ENCODE data around the gene STARD3. TPM values are rescaled to one million over a fixed set of nuclear protein-coding genes. Genes with fewer than 3 reads are reported as not detected.

The STARD3 gene
- polyA plus RNA-seq, 1 donor, result 52.3 TPM

- DNase-seq, result no peak
Measured at GRCh38 chr17:39602533-39603303, 34.2 kb upstream of the STARD3 start.

GRCh38 chr17:39603304-39604016 lies 33.5 kb upstream of the STARD3 start:
- no peak for DNase-seq

- DNase-seq, result no peak
Measured at GRCh38 chr17:39604911-39605491, 31.9 kb upstream of the STARD3 start.

DNA sequence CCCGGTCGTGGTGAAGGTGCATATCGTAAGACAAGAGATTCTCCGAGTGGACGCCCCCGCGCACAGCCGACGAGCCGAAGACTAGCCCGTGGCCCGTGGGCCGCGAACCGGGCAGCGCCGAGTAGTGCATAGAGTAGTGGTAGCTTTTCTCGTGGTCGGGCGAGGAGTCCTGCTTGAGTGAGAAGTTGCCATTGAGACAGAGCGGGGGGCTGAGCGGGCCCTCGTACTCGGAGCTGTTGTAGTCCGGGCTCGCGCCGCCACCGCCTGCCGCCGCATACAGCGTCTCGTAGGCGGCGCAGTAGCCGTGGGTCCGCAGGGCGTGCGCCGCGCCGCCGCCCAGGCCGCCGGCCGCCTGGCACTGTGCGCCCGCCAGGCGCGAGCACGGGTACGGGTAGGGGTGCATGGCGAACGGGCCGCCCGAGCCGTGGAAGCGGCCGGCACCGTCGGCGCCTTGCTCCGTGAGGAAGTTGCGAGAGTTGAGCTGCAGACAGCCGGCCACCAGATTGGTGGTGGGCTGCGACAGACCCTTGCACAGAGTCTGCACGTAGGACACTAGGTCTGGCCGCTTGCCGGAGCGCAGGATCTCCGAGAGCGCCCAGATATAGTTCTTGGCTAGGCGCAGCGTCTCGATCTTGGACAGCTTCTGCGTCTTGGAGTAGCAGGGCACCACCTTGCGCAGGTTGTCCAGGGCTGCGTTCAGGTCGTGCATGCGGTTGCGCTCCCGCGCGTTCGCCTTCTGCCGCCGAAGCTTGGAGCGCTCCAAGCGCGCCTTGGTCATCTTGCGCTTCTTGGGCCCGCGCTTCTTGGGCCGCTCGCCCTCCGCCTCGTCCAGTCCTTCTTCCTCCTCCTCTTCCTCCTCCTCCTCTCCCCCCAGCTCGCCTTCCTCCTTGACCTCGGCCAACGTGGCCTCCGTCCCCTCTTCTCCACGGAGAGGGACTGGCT lies 31.2 kb upstream of the STARD3 start:
- DNase-seq, result no peak

GRCh38 chr17:39606434-39607056 lies 30.4 kb upstream of the STARD3 start:
- DNase-seq, result no peak

DNA sequence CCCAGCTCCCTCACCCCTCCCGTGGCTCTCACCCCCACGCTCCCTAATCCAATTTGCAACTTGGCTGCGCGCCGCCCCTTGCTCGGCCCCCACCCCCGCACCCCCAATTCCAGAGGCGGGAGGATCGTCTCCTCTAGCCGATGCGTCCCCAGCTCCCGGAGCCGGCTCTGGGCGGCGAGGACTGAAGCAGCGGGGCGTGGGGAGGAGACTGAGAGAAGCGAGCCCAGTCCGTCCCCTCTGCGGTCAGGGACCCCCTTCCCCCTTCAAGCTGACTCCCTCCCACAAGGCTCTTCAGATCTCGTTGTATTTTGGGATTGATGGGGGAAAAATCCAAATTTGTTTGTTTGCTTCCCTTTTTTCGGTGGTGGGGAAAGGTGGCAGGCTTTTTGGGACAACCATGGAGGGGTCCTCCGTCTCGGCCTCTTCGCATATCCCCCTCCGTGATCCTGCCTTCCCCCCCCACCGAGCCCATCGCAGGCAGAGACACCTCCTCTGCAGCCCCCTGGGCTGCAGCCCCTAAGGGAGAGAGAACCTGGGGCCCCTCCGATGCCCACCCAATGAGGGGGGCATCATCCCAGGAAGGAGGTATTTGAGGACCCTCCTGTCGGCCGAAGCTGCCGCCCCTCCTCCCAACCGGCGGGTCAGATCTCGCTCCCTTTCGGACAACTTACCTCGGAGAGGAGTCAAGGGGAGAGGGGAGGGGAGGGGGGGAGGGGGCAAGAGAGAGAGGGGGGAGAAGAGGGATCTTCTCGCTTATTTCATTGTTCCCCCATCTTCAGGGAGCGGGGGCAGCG lies 29.7 kb upstream of the STARD3 start:
- no peak for DNase-seq

DNA sequence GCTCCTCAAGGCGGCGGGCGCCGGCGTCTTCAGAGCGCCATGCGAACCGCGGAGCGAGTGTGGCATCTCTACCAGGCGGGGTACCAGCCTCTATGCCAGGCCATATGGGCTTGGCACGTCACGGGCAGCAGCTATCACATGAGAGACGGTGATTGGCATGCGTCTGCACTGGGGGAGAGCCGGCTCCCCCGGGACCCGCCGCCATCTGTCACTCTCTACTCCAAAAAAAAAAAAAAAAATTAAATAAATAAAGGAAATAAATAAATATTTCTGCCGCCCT lies 29.2 kb upstream of the STARD3 start, which contains the start of gene NEUROD2:
Gene NEUROD2, minus strand, starts transcription at position 70 of the 280 bp plus-strand sequence. CDS start 1,321 bp downstream, outside the sequence.
- DNase-seq, result no peak

DNA sequence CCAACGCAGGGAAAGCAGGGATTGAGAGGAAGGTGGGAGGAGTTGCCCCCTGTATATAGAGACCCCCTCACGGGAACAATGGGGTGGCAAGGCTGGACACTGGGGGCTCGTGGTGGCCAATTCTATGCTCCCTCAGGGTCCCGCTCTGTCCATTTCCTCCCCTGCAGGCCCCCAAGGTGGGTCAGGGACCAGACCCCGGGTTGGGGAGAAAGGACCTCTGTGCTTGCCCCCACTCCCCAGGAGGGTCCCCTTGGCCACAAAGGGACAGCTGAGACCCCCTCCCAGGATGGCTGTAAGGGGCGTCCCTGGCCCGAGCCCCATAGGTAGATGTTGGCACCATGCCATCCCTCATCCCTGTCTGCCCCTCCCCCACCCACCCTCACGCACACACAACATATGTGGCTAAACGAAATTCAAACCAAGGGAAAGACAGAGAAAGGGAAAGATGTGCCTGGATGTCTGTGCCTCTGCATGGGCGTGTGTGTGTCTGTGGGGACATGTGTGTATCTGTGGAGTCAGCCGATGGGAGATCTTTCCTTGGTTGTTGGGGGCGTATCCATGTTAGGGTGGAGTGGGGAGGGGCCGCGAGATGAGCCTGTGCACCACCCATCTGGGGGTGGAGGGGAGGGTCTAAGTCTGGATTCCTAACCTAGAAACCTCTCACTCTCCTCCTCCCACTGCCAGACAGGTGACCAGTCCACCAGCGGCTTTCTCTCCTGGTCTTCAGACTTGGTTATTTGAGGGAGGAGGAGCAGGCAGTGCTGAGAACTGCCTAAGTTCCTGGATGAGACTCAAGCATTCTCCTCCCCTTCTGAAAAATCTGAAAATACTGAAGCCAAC lies 28.6 kb upstream of the STARD3 start:
- no peak for DNase-seq

GRCh38 chr17:39609416-39610025 lies 27.4 kb upstream of the STARD3 start:
- DNase-seq, result no peak

GRCh38 chr17:39611401-39612112 lies 25.4 kb upstream of the STARD3 start:
- DNase-seq, result no peak

- no peak for DNase-seq
Measured at GRCh38 chr17:39612291-39612894, 24.6 kb upstream of the STARD3 start.

GRCh38 chr17:39612935-39613464 lies 23.9 kb upstream of the STARD3 start:
- no peak for DNase-seq

DNA sequence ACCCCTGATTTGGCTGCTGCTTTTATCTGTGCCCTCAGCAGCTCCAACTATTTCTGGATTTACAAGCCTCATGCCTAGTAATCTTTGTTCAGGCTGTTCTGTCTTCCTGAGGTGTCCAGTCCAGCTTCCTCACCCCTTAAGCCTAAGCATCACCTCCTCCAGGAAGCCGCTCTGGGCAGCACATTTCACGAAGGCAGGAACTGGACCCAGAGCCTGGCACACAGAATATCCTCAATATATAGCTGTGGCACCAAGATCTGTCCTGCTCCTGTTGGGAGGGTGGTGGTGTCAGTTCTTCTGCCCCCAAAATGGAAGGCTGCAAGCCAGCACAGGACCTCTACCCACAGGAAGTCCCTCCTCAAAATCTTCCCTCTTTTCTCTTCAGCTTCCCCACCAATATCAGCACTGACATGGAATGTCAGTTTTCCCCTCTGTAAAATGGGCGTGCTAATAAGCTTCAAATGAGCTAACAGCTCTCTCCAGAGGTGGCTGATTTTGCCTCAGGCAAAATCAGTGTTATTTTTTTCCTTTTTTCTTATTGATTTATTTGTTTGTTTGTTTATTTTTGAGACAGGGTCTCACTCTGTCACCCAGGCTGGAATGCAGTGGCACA lies 22.3 kb upstream of the STARD3 start:
- no peak for DNase-seq

- DNase-seq, result no peak
Measured at GRCh38 chr17:39615434-39615833, 21.5 kb upstream of the STARD3 start.

DNA sequence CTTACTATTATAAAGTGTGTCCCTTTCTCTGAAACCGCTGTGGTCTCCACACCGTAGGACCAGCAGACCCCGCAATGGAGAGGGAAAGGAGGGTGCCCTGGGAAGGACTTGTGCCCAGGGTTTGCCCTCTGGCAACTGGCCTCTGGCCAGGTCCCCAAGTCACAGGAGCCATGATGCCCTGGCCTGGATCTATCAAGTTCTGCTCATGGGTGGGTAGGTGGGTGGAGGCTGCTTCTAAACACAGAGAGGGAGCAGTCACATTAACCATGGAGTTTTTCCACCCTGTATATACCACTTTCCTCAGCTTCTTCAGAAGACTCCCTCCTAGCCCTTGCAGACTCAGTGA lies 19.9 kb upstream of the STARD3 start:
- DNase-seq, result no peak

DNA sequence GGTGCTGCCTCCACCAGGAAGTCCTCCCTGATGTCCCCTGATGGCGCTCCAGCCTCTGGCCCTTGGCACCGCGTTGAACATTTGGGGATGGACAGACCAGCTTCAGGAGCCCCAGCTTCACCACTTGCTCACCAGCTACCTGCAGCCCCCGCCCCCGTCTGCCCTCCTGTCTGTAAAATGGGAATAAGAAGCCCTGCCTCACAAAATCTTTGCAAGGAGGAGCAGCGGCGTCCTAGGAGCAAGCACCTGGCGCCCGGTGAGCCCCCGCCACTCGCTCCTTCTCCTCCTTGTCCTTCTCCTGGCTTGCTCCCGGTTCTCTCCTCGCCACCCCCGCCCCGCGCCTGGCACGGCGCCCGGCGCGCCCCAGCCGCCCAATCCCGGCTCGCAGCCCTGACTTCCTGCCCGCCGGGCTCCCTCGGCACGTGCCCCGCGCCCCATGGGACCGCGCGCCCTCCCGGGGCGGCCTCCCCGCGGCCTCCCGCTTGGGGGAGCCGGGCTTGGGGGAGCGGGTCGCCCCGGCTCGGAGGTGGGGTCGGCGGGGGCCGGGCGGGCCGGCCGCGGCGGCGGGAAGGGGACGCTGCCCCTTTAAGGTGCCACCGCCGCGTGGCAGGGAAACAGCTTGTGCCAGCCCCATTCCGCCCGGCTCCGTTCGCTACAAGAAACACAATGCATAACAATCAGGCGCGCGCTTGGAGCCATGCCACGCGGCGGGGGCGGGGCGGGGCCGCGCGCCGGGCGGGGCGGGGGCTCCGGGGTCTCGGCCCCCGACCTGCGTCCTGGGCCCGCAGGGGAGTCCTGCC lies 19.3 kb upstream of the STARD3 start:
- DNase-seq, result no peak

All from left kidney (tissue), 2 donors.